ENCODE results near the gene RNF169.

Gene RNF169

DNA sequence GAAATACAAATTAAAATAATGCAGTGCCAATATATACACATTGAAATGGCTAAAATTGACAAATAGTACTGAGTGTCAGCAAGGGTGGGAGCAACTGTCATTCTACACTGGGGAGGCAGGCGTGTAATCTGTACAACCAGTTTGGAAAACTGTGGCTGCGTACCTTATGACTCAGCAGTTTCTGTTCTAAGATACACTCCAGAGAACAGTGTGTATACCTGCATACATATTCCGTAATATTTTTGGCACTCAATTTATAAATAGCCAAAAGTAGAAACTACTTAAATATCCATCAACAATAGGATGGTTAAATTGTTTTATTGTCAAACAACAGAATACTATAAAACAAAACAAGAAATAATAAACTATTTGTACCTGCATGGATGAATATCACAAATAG, 57.6 kb downstream of the RNF169 start:
- DNase-seq (ENCODE audit: low spot score) = no peak
- H3K4me3 ChIP-seq (ENCODE audit: severe bottlenecking) = no peak overlapping the region
- no peak for ATAC-seq (ENCODE audit: low read depth)
- TF ChIP-seq, protein P1, sequence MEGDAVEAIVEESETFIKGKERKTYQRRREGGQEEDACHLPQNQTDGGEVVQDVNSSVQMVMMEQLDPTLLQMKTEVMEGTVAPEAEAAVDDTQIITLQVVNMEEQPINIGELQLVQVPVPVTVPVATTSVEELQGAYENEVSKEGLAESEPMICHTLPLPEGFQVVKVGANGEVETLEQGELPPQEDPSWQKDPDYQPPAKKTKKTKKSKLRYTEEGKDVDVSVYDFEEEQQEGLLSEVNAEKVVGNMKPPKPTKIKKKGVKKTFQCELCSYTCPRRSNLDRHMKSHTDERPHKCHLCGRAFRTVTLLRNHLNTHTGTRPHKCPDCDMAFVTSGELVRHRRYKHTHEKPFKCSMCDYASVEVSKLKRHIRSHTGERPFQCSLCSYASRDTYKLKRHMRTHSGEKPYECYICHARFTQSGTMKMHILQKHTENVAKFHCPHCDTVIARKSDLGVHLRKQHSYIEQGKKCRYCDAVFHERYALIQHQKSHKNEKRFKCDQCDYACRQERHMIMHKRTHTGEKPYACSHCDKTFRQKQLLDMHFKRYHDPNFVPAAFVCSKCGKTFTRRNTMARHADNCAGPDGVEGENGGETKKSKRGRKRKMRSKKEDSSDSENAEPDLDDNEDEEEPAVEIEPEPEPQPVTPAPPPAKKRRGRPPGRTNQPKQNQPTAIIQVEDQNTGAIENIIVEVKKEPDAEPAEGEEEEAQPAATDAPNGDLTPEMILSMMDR (IDR thresholded peaks at IDR 0.05; ENCODE audit: poor library complexity, severe bottlenecking) = no peak
- H3K27ac ChIP-seq (ENCODE audit: poor library complexity, severe bottlenecking) = no peak overlapping the region
- no peaks in the 10 kb centered on the region for H3K27me3 ChIP-seq (ENCODE audit: insufficient read depth, poor library complexity, severe bottlenecking)
- H3K4me1 ChIP-seq (ENCODE audit: insufficient read depth, poor library complexity, severe bottlenecking) = no peaks in the 10 kb centered on the region
- no peaks in the 10 kb centered on the region for H3K9me3 ChIP-seq (ENCODE audit: severe bottlenecking)
- H3K36me3 ChIP-seq (ENCODE audit: low read depth) = peaks cover 15% of the 10 kb centered on the region

DNA sequence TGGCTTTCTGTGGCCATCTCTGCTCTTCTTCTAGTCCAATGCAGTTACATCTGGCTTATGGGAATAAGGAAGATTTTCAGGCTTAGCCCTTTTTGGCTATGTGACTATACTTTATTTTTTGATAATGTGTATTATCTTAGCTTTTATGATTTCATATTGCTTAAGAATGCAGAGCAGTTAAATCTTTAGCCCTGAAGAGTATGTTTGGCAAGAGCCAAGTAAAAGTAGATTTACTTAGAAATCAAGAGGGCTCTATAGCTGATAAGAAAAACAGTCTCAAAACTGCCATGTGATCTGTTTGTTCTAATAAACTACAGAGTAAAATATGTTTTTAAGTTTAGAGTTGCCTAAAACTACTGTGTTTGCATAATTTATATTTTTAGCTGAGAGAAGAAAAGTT, 61.2 kb downstream of the RNF169 start:
- H3K27me3 ChIP-seq (ENCODE audit: insufficient read depth, poor library complexity, severe bottlenecking) = no peaks in the 10 kb centered on the region
- H3K27ac ChIP-seq (ENCODE audit: poor library complexity, severe bottlenecking) = no peak overlapping the region
- DNase-seq (ENCODE audit: low spot score) = no peak
- no peak overlapping the region for H3K4me3 ChIP-seq (ENCODE audit: severe bottlenecking)
- TF ChIP-seq, protein P1 (IDR thresholded peaks at IDR 0.05; ENCODE audit: poor library complexity, severe bottlenecking) = no peak
- H3K4me1 ChIP-seq (ENCODE audit: insufficient read depth, poor library complexity, severe bottlenecking) = no peaks in the 10 kb centered on the region
- no peaks in the 10 kb centered on the region for H3K9me3 ChIP-seq (ENCODE audit: severe bottlenecking)
- no peak for ATAC-seq (ENCODE audit: low read depth)
- H3K36me3 ChIP-seq (ENCODE audit: low read depth) = peaks cover 26% of the 10 kb centered on the region

DNA sequence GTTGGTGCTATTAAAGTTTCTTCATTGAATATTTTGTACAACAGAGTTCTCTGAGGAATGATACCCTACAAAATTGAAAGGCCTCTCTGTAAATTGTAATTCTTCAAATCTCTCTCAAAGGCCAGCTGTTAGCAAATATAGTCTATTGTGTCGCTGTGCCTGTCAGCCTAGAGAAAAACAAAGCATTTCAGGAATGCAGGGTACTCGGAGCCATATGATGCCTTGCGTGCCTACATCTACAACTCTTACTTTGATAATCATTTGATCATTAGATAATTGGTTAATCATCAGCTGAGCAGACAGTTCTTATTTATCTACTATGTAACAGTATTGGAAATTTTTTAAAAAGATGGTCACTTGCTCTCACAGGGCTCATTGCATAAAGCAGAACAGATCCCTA, 67.3 kb downstream of the RNF169 start:
- no peak overlapping the region for H3K4me3 ChIP-seq (ENCODE audit: severe bottlenecking)
- H3K27me3 ChIP-seq (ENCODE audit: insufficient read depth, poor library complexity, severe bottlenecking) = no peaks in the 10 kb centered on the region
- ATAC-seq (ENCODE audit: low read depth) (no peak), DNase-seq (ENCODE audit: low spot score) (no peak)
- TF ChIP-seq, protein P1 (IDR thresholded peaks at IDR 0.05; ENCODE audit: poor library complexity, severe bottlenecking) = no peak
- H3K27ac ChIP-seq (ENCODE audit: poor library complexity, severe bottlenecking) = no peak overlapping the region
- H3K4me1 ChIP-seq (ENCODE audit: insufficient read depth, poor library complexity, severe bottlenecking) = no peaks in the 10 kb centered on the region
- no peaks in the 10 kb centered on the region for H3K9me3 ChIP-seq (ENCODE audit: severe bottlenecking)
- peaks cover 41% of the 10 kb centered on the region for H3K36me3 ChIP-seq (ENCODE audit: low read depth)

DNA sequence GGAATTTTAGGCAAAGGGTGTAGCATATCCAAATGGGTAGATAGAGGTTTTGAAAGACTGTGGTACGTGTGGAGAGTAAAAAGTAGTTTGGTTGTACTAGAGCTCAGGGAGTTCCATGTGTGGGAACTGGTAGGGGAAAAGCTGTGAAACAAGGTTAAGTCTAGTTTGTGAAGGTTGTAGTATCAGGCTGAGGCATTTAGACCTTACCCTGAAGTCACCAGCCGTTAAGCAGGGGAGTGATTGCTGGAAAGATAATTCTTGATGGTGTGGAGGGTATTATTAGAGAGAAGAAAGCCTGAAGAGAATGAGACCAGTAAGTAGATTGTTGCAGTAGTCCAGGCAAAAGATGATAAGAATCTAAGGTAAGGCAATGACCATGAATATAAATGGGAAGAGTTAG, 68.0 kb downstream of the RNF169 start:
- Histone ChIP-seq H3K4me1 (ENCODE audit: insufficient read depth, poor library complexity, severe bottlenecking) (no peaks in the 10 kb centered on the region), H3K9me3 (ENCODE audit: severe bottlenecking) (no peaks in the 10 kb centered on the region), H3K27me3 (ENCODE audit: insufficient read depth, poor library complexity, severe bottlenecking) (no peaks in the 10 kb centered on the region), H3K36me3 (ENCODE audit: low read depth) (peaks cover 43% of the 10 kb centered on the region), H3K27ac (ENCODE audit: poor library complexity, severe bottlenecking) (no peak overlapping the region), H3K4me3 (ENCODE audit: severe bottlenecking) (no peak overlapping the region)
- TF ChIP-seq, protein P1 (IDR thresholded peaks at IDR 0.05; ENCODE audit: poor library complexity, severe bottlenecking) = no peak
- no peak for ATAC-seq (ENCODE audit: low read depth)
- no peak for DNase-seq (ENCODE audit: low spot score)

DNA sequence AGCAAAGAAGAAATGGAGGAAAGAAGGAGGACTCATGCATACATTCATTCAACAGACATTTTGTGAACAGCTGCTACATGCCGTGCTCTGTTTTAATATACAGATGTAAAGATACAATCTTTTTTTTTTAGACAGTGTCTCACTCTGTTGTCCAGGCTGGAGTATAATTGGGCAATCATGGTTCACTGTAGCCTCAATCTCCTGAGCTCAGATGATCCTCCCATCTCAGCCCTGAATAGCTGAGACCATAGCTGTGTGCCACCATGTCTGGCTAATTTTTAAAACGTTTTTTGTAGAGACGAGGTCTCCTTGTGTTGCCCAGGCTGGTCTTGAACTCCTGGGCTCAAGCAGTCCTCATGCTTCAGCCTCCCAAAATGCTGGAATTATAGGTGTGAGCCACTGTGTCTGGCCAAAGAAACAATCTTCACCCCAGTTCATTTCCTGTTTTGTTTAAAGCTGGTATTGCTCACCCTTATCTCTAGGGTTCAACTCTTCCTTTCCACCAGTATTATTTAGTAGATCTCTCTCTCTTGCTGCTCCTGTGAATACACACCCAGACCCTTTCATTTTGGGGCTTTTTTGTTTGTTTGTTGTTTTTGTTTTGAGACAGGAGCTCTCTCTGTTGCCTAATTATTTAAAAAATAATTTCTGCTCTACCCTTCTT, 69.8 kb downstream of the RNF169 start:
- Histone ChIP-seq H3K36me3 (ENCODE audit: low read depth) (peaks cover 46% of the 10 kb centered on the region), H3K9me3 (ENCODE audit: severe bottlenecking) (no peaks in the 10 kb centered on the region), H3K4me3 (ENCODE audit: severe bottlenecking) (no peak overlapping the region), H3K27me3 (ENCODE audit: insufficient read depth, poor library complexity, severe bottlenecking) (no peaks in the 10 kb centered on the region), H3K27ac (ENCODE audit: poor library complexity, severe bottlenecking) (no peak overlapping the region), H3K4me1 (ENCODE audit: insufficient read depth, poor library complexity, severe bottlenecking) (no peaks in the 10 kb centered on the region)
- TF ChIP-seq, protein P1 (IDR thresholded peaks at IDR 0.05; ENCODE audit: poor library complexity, severe bottlenecking) = no peak
- no peak for ATAC-seq (ENCODE audit: low read depth)
- DNase-seq (ENCODE audit: low spot score) = no peak

Measured in RWPE2 (cell line).